HG03432 (cell line): Measurements from ENCODE around the gene FAM107B.

Experiments used
- ATAC-seq: cut with Tn5 transposase; IDR thresholded peaks from one replicate; pipeline ENCODE4 v1.9.1; 2021; ENCODE audit warnings: mild to moderate bottlenecking, moderate library complexity; ENCODE audit not compliant: unreplicated experiment

The FAM107B gene

DNA sequence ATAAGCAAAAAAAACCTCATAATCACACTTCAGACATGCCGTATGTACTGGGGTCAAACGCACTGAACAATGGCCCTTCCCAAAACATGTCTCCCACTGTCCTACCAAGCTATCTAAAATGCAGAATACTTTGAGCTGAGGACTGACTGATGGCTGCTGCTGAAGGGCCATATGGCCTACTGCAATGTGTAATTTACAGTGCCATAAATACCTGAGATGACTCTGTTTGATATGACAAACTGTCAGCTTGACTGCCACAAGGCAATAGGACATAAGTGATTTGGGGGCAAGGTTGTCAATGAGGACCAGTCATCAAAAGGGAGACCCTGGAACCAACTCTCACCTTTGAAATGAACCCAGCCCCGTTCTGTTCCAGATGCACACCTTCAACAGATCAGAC lies 256.5 kb downstream of the FAM107B start:
- ATAC-seq, result no peak

DNA sequence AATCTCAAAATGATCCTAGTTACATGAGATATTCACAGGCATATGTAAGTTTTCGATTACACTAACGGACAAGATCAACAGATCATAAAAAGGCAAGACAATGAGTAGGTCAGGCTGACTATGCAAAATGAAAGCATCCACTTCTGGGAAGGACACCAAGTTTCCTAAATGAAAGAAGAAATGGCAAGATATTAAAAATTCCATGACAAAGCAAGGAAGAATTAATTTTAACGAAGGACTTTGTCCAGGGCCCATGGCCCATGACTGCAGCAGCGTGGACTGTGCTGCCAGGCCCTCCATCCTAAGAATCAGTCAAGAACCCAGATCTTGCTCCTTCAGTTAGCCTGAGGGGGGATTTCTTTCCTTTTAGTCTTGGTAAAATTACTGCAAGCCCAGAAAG lies 261.6 kb downstream of the FAM107B start:
- ATAC-seq, result no peak

DNA sequence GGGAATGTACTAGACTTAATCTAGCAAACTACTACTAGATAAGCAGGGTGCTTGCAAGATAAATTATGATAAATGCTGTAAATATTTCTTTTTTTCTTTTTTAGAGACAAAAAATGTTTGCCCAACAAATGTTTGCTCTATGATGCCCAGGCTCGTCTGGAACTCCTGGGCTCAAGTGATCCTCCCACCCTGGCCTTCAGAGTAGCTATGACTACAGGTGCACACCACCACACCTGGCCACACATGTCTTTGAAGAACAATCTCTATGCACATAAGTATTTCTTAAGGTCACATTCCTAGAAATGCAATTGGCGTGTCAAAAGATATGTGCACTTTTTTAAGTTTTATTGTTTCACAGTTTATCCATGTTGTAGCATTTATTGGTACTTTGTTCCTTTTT lies 264.4 kb downstream of the FAM107B start:
- no peak for ATAC-seq

DNA sequence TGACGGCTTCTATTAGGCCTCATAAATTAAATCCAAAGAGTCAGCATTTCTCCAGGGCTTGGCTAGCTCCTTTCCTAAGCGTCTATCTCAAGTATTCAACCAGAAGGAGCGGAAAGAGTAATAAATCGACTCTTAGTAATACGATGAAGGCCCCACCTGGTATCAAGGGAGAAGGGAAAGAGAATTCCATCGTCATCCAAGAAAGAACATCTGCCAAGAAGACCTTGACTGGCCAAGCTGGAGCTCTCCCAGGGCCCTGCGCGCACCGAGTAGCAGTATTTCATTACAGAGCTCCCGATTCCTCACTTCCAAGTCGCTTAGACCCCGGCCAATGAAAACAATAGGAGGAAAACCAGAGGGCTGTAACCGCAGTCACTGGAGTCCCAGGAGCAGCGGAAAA lies 266.0 kb downstream of the FAM107B start:
- no peak for ATAC-seq

DNA sequence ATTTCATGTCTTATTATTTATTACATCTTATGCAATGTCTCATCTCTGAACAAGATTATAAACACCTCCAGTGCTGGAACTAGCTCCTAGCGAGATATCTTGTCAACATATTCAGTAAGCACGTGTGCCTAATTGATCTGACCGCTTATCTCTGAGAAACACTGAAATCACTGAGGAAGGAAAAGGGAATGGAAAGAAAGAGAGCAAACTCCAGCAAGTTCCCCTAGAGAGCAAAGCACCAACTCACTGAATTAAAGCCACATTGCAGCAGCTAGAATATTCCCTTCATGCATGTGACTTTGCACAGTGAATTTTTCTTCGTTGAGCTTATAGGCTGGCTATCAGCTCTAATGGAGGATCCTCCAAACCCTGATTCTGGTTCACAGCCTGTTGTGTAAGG lies 266.9 kb downstream of the FAM107B start:
- ATAC-seq, result no peak

DNA sequence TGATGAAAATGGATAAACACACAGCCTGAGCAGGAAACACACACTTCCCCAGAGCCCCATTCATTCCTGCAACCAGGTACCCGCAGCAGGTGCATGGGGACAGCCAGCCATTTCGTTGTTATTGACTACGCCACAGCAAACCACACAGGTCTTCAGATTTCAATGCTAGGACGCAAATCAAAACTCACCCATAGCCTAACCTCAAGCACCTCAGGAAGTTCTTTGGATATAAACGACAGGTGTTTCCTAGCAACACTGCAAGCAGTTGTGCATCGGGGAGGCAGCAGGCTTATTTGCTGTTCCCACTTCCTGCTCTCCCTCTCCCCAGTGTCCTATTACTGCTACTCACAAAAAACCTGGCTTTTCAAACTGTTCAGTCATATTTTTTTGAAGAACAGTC lies 267.5 kb downstream of the FAM107B start:
- no peak for ATAC-seq

DNA sequence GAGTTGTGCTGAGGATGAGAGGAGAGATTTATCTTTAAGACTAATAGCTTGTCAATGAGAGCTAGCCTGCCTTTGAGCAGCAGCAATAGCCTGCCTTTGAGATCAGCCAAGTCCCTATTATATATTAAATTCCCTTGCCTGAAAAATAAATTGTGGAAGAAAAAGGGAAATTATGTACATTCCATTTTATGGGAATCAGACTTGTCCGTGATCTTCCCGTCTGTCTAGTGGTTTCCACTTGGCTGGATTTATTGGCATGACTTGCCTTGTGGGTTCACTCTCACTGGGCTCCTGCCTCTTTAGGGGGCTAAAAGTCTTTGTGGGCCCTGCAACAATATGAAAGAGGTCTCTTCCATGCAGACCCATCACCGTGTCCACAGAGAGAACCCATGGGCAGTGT lies 272.3 kb downstream of the FAM107B start:
- no peak for ATAC-seq

DNA sequence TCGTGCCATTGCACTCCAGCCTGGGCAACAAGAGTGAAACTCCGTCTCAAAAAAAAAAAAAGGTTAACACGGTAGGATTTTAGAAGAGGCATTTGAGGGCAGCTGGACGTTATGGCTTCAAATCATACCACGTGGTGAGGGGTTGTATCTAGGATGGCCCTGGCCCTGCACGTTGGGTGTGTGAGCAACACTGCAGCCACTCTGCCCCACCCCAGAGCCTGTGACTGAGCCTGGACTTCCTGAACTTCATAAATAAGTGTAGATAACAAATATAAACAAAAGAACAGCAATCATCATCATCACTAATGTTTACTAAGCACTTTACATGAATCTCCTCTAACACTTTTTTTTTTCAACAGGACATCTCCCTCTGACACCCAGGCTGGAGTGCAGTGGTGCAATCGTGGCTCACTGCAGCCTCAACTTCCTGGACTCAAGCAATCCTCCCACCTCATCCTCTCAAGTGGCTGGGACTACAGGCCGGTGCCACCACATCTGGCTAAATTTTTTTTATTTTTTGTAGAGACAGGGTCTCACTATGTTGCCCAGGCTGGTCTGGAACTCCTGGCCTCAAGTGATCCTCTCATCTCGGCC lies 274.4 kb downstream of the FAM107B start:
- ATAC-seq, result no peak

DNA sequence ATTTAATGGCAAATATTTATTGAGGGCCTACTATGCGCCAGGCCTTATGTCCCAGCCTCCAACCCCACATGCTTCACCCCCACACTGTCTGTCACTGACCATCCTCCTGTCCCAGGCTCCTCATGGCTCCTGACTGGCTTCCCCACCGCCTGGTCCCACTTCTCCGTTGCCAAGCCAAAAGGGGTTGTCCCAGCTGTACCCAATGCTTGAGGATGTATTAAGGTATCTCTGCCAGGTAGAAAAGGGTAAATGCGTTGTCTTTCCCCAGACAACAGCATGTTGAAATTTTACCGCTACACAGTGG lies 275.1 kb downstream of the FAM107B start:
- no peak for ATAC-seq

DNA sequence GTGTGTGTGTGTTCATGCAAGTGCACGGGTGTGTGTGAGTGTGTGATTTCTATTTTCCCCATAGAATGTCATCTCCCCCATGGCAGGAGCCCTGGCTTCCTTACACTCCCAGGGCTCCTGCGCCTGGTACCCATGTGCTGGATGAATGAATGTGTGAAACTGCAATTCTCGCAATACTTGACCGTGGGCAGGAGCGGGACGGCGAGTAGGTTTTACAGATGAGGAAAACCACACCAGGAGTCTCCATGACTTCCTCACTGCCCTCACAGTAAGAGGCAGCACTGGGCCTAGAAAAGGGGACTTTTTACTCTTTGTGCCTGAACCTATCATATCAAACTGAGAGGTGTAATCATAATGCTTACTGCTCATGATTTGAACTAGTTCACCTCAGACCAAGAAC lies 276.4 kb downstream of the FAM107B start:
- no peak for ATAC-seq

DNA sequence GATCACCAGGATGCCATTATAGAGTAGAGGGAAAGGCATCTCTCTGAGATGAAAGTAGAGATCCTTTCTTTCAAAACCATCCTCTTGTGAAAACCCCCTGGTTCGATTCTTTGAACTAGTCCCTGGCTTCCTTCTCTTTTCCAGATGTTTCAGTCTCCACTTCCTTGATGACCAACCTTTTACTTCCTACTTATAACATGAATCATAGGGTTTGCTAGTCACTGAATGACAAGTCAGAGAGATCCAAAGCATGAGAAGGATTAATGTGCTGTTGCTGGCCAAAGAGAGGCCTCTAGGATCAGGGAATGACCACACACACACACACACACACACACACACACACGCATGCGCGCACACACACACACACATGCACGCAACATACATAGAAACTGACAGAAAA lies 282.9 kb downstream of the FAM107B start:
- ATAC-seq, result no peak

DNA sequence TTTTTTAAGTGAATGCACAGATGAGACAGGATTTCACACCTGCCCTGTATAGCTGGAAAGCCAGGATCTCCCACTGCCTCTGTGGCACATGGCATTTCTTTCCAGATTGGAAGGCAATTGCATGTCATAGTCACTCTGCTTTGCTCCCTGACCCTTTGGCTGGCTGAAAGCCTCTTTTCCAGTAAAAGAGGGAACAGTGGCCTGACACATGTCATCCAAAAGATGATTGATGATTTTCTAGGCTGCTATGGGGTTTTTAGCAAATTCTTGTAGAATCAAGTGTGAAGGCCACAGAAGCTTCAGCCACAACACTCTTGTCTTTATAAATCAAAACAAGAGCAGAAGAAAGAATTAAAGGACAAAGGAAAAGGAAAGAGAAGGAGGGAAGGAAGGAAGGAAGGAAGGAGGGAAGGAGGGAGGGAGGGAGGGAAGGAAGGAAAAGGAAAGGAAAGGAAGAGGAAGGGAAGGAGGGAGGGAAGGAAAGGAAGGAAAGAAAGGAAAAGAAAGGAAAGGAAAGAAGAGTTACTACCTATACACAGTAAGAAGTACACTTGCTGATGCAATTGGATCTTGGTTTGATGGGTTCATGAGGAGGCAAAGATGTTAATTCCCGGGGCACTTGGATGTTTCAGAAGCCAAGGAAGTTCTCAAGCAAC lies 285.0 kb downstream of the FAM107B start:
- ATAC-seq, result no peak

DNA sequence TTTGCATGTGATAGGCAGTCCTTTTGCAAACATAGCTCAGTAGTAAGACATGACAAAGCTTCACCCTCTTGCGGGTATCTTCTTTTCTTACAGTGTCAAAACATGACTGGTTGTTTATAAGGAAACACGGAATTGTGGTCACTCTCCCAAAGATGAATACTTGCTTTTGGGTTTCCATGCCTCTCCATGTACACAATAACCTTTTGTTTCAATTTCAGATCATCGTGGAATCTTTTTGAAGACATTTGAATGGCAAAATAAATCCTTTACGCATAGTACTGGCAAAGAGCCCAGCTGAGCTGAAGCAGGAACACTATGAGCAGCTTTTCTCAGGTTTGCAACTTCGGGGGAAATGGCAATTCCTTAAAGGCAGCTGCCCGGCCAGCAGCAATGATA lies 287.2 kb downstream of the FAM107B start:
- no peak for ATAC-seq

DNA sequence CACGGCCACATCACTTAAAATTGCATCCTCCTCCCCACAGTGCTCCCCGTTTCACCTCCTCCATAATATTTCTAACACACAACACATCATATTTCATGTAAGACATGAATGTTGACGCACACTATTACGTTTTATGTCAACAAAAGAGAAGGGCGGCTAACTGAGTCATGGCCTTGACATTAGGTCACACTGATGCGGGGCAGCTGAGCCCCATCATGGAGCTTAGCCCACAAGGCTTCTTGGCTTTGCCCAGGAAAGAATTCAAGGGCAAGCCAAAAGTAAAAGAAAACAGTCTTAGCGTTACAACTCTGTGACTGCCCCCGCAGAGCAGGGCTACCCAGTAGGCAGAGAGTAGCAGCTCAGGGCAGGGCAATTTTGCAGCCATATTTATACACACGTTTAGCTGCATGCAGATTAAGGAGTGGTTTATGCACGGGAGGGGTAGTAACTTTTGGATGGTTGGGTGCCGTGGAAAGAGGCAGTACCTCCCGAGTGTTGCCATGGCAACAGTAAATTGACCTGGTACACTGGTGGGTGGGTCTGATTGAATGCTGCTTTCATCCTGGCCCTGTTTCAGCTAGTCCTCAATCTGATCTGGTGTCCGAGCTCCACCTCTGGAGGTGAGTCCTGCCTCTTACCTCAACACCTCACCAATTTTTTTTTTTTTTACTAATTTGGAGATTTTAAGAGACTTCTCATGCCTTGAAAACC lies 287.8 kb downstream of the FAM107B start:
- no peak for ATAC-seq

DNA sequence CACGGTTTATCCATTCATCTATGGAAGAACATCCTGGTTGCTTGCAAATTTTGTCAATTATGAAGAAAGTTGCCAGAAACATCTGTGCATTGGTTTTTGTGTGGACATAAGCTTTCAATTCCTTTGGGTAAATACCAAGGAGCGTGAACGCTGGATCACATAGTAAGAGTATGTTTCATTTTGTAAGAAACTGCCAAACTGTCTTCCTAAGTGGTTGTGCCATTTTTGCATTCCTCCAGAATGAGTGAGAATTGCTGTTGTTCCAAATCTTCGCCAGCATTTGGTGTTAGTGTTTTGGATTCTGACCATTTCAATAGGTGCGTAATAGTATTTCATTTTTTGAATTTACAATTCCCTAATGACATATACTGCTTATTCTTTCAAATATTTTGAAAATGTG lies 288.7 kb downstream of the FAM107B start:
- no peak for ATAC-seq

DNA sequence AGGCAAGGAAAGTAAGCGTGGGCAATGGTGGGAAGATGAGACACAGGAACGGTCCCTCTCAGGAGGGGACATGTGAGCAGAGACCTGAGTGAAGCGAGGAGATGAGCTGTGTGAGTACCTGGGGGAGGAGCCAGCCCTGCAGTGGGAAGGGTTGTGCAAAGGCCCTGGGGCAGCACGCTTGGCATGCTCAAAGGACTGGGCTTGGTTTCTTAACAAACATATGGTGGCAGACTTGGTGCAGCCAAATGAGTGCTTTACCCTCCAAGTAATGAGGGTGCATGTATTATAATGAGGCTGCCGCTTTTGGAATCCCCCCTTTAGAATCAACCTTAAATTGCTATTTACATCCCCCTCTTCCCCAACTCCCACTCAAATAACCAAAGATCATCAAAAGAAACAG lies 291.3 kb downstream of the FAM107B start:
- no peak for ATAC-seq

DNA sequence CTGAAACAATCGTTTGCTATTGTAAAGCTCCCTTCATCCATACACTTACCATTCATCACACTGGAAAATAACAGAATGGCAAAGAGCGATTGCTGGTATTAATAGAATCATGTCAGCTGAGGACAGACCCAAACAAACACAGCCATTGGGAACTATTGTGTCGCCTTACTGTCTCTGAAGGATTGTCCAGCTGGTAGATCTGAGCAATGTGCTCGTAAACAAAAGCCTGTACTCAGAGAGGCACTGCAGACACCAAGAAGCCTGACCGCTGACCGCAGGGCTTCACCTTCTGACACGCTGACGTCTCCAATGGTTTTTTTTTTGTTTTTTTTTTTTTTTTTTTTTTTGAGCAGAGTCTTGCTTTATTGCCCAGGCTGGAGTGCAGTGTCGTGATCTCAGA lies 292.9 kb downstream of the FAM107B start:
- no peak for ATAC-seq

DNA sequence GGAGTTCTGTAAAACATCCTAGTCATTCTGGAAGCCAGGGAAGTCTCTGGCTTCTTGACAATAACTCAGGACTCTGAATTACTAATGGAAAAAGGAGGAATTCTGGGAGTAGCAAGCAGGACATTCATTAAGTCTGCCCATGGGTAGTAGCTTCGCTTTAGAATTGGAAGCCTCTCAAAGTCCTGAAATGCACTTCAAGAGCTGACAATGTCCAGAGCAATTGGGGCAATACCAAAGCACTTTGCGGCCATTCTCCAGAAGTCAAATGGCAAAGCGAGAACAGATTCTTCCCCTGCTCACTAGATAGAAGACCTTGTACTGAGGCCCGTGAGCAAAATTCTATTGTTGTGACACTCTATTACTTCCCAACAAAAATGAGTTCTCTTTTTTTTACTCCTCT lies 293.7 kb downstream of the FAM107B start:
- ATAC-seq, result no peak

DNA sequence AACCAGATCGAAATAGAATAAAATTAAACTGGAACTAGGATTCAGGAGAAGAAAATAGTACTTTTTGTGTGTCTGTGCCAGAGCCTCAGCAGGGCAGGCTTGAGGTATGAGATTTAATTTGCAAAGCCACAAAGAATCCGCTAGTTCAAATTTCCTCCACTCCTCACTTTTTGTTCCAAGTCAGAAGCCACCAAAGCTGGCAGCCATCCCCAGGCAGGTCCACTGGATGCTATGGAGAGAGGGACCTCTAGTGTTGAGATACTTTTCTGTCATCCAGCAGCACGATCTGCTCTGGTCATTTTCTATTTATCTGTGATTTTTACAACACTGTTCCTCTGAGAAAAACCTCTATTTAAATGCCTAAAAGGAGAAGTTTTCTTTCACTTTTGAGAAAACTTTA lies 296.1 kb downstream of the FAM107B start:
- ATAC-seq, result no peak

DNA sequence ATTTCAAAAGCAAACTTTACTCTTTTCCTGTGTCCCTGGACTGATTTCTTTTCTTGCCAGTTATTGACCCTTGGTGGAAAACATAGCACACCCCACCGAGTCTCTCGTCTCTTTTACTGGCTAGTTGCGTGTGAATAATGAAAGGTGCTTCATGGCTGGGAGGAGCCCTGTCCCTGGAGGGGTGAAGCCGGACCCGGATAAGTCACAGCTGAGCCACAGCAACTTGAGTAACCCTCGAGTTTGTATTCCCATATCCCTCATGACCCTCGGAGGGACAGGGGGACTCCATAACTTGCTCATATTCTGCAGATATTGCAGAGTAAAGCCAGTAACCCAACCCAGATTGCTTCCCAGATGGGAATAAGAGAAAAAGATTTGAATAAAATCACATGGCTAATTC lies 296.5 kb downstream of the FAM107B start:
- ATAC-seq, result no peak

DNA sequence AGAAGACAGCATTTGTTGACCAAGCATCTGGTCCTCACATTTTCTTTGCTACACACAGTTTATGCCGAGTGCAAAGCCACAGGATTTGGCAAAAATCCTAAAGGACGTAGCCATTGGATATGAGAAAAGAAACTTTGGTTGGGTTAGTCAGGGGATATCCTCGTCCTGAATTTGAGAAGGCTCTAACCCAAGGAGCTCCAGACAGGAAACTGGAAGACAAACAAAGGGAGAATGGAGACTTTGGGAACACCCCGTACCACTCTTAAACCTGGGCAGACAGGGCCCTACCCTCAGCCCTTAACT lies 297.3 kb downstream of the FAM107B start:
- no peak for ATAC-seq

DNA sequence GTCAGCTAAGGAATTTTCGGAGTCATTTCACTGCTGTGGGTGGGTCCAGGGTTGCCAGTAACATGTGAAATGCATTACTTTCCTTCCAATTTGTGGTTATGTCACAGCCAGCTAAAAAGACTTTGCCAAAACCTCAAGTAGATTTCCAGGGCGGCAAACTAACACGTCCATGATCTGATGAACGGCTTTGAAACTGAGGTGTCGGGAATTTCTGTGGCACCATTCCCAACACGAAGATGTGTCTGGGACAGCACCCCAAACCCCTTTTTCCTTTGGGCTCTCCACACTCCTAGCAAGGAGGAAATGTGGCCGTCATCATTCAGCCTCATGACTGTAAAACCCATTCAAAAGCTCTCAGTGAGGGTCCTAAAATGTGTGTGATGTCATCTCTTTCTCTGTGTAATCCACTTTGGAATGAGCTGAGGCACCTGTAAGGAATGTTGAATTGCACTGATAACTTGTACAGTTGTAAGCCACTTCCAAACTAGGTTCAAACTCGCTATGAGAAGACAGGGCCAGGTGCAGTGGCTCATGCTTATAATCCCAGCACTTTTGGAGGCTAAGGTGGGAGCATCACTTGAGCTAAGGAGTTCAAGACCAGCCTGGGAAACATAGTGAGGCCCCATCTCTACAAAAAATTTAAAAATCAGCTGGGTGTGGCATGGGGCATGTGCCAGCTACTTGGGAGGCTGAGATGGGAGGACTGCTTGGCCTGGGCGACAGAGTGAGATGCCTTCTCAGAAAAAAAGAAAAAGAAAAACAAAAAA lies 297.9 kb downstream of the FAM107B start:
- no peak for ATAC-seq
